Amniotic stem cell (primary cell): ENCODE data around the gene ESYT1.

ENCODE experiments used
- DNase-seq: peaks from one replicate; lab custom pipeline; 2025; lab: John Stamatoyannopoulos, UW

The ESYT1 gene

DNA sequence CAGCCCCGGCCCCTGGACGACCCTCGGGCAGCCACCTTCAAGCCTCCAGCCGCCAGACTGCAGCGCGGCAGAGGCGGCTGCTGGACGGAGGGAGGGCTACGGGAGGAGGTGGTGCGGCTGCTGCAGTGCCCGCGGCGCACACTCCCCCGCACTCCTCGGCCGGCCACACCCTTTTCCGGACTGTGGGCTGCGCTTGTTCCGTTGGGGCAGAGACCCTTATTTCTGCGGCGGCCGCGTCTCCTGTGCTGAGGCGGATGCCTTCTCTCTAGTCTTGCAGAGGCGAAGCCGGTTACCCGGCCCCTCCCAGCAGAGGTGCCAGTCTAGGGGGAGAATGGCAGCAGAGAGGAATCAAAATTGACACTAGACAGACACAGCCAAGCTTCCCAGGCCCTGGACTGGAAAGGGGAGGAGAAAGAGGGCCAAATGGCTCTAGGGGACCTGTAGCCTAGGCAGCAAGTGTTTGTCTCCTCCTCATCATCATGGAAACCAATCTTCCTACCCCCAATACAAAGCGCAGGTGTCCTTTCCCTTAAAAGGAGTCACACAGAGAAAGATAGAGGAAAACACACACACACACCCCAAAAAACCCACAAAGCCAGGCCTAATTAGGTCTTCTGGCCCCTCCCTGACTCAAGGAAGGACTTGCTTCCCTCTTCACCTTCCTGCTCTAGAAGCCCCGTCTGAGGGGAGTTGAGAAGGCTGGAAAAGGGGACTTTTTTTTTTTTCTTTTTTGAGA lies 1.3 kb downstream of the ESYT1 start:
- peak; percentile 17 for DNase-seq

GRCh38 chr12:56129942-56130495 lies 2.0 kb downstream of the ESYT1 start:
- no peak for DNase-seq

GRCh38 chr12:56130876-56131275 lies 2.8 kb downstream of the ESYT1 start:
- no peak for DNase-seq

GRCh38 chr12:56134897-56135296 lies 6.8 kb downstream of the ESYT1 start:
- DNase-seq = no peak

DNA sequence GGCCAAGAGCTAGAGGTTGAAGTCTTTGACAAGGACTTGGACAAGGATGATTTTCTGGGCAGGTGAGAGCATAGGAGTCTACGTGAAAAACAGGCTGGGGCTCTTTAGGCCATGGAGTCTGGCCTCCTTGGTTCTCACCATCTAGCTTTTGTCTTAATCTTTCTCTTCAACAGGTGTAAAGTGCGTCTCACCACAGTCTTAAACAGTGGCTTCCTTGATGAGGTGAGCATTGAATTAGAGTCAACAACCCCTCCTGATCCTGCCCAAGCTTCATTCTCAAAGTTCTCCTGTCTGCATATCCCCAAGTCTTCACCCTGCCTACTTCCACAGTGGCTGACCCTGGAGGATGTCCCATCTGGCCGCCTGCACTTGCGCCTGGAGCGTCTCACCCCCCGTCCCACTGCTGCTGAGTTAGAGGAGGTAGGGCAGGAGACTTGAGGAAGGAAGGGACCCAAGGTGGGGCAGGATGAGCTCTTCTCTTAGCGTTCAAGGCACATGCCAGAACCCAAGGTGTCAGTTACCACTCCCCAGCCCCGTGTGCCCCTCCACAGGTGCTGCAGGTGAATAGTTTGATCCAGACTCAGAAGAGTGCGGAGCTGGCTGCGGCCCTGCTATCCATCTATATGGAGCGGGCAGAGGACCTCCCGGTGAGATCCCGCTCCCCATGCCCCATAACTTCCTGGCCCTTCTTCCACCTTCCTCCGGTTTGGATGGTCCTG lies 9.9 kb downstream of the ESYT1 start:
- no peak for DNase-seq

DNA sequence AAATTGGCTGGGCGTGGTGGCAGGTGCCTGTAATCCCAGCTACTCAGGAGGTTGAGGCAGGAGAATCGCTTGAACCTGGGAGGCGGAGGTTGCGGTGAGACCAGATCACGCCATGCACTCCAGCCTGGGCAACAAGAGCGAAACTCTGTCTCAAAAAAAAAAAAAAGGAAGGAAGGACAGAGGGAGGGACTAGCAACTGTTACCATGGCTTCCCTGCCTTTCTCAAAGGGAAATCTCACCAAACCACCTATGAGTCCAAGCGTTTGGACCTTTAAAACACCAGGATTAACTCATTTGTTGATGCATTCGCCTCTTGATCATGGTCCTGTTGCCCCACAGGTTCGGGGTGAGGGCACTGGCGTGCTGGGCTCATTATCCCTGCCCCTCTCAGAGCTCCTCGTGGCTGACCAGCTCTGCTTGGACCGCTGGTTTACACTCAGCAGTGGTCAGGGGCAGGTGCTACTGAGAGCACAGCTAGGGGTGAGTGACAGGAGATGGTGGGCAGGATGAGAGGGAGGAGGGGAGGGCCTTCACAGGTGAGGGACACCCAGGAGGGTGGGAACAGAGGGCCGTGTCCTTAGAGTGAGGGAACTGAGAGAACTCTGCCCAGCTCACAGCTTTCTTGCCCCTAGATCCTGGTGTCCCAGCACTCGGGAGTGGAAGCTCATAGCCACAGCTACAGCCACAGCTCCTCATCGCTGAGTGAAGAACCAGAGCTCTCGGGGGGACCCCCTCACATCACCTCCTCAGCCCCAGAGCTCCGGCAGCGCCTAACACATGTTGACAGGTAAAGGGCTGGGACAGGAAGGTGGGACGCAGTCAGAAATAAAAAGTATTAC lies 14.1 kb downstream of the ESYT1 start:
- DNase-seq = no peak

- DNase-seq = no peak
Measured at GRCh38 chr12:56143217-56143616, 15.2 kb downstream of the ESYT1 start.

DNA sequence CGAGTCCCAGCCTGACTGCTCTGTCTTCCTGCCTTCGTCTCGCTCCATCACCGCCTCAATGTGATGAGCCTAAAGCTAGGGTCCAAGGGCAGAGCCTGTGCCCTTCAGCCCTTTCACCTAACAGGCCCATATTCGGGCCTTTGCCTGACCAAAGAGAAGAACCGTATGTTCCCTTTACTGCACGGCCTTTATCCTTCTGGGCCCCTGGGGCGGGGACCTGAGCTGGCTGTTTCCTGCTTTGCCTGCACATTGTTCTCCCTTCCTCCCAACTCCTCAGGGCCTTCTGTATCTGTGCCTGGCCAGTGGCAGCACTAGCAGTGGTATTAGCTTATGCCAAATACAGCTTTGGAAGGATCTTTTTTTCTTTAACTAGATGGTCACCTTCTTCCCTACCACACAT lies 15.8 kb downstream of the ESYT1 start:
- DNase-seq = no peak

DNA sequence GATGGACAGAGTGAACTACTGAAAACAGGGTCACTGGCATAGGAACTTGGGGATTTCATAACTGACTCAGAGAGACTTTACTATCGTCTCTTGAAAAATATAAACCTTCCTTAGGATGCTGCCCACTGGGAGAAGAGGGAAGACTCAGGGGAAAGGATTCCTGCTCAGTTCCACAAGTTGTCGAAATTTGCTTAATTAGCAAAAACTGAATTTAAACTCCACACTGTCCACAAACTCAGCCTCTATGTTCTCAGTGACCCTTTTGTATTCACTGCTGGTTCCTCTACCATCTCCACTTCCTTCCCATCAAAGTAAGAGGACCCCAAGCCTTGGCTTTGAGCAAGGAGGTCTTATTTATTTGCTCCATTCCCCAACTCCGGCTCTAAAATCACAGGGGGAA lies 17.1 kb downstream of the ESYT1 start:
- DNase-seq = no peak

DNA sequence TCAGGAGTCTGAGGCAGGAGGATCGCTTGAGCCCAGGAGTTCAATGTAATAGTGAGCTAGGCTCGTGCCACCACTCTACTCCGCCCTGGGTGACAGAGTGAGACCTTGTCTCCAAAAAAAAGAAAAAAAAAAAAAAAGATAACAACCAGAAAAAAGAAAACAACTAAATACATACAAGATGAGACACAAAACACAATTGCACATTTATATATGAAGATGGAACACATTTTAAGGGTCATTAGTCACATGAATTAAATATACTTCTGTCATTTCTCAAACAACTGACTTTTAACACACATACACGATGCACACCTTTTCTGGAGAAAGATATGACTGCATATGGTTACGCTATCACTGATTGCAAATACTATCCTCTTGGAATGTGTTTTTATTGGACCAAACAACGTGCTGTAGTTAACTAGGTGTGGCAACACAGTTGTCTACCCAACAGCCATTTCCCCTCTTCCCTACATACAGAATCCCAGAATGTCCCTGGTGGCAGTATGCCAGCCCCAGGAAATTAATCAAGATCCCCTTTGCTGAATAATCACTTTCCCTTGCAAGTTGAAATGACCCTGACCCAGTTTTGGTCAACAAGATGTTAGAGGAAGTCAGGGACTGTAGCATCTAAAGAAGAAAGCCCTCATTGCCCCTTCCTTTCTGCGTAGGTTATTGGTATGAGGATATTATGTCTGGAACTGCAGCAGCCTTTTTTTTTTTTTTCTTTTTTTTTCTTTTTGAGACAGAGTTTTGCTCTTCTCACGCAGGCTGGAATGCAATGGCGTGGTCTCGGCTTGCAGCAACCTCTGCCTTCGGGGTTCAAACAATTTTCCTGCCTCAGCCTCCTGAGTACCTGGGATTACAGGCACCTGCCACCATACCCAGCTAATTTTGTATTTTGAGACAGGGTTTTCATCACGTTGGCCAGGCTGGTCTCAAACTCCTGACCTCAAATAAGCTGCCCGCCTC lies 18.7 kb downstream of the ESYT1 start:
- DNase-seq = no peak

DNA sequence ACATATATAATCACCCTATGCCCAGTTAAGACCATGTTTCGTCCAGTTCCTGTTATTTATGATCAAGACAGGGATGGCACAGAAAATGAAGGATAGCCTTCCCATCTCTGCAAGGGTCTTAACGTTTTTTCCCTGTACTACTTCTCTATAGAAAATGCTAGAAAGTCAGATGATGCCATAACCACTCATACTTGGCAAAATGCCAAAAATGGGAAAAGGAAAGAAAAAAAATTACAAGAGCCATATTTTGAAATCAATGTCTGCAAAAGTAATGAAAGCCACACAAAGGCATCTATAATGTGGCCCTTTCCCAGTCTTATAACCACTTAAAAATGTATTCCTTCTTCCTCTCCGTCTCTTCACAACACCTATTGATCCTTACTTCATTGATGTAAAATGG lies 22.5 kb downstream of the ESYT1 start:
- DNase-seq = no peak

GRCh38 chr12:56151672-56152131 lies 23.6 kb downstream of the ESYT1 start:
- DNase-seq = peak; percentile 6

GRCh38 chr12:56152132-56152755 lies 24.2 kb downstream of the ESYT1 start, which contains the start of gene MYL6B:
Gene MYL6B (plus strand): TSS chr12:56152587. CDS start chr12:56153919, 1,332 bp downstream.
- DNase-seq = peak; percentile 91

- DNase-seq = no peak
Measured at GRCh38 chr12:56152756-56153677, 24.9 kb downstream of the ESYT1 start.

DNA sequence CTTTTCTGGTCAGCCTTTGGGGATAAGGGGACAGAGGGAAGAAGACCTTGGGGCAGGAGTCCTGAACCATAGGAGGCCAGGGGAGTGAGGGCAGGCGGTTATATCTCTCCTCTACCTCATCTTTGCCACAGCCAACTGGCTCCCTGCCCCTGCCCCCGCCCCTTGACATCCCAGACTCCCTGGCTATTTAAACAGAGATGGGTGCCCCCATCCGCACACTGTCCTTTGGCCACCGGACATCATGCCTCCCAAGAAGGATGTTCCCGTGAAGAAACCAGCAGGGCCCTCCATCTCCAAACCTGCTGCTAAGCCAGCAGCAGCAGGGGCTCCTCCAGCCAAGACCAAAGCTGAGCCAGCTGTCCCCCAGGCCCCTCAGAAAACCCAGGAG lies 25.6 kb downstream of the ESYT1 start:
- DNase-seq = no peak

DNA sequence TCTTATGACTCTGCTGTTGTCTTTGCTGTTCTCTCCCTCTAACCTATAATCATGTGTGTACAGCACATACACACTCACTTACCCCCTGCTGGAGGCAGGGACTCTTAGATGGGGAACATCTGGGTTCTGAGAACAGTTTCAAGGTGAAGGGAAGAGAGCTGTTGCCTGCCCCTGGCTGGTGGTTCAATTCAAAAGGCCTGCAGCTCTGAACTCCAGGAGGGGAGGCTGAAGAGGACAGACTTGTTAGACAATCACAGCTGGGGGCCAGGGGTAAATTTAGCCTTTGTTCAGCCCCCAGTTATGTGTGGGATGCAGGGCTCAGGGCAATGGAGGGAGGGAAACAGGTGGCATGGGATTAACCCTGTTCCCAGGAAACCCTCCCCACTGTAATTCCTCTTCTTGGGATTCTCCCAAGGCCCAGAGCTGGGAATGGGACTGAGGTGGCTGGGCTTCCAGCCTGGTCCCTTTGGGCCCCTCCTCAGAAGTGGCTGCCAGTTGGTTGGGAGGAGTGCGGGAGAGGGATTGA lies 26.2 kb downstream of the ESYT1 start:
- no peak for DNase-seq

DNA sequence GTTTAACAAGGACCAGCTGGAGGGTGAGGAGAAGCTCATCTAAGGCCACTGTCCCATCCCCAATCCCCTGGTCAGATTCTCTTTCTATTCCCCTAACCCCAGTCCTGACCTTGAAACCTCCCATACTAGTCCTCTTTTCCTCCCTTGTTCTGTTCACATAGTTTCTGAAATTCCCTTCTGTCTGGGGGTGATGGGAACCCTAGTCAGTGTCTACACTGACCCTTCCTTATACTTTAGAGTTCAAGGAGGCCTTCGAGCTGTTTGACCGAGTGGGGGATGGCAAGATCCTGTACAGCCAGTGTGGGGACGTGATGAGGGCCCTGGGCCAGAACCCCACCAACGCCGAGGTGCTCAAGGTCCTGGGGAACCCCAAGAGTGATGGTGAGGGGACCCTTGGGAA lies 26.8 kb downstream of the ESYT1 start:
- DNase-seq = no peak

- no peak for DNase-seq
Measured at GRCh38 chr12:56155256-56155845, 27.3 kb downstream of the ESYT1 start.
